Smooth muscle cell (in vitro differentiated cells): ENCODE results near the gene PIGT. TPM values are rescaled to one million over a fixed set of nuclear protein-coding genes. Genes with fewer than 3 reads are reported as not detected.
"Not testable (repeated sequence)": the region's sequence is repeated elsewhere in the genome, so short reads cannot be mapped to it uniquely, and the experiment has no call there.

Source experiments
- DNase-seq: peaks from one replicate; lab custom pipeline; 2025; ENCODE audit not compliant: unreplicated experiment; lab: John Stamatoyannopoulos, UW
- H2AFZ ChIP-seq: fragments of 200-600 bp; sonication (generic); 2 replicates; pipeline ENCODE4 v1.6.0; 2016; ENCODE audit warnings: antibody characterized with exemption, low read depth, mild to moderate bottlenecking
- H3F3A ChIP-seq: fragments of 200-600 bp; sonication (generic); 2 replicates; pipeline ENCODE4 v1.6.0; 2017; ENCODE audit warnings: antibody characterized with exemption, low read depth
- H3K27ac ChIP-seq: fragments of 200-600 bp; sonication (generic); 2 replicates; pipeline ENCODE4 v1.5.1; 2016; ENCODE audit warnings: low read depth, mild to moderate bottlenecking
- H3K27me3 ChIP-seq: fragments of 200-600 bp; sonication (generic); 2 replicates; pipeline ENCODE4 v1.6.1; 2016; ENCODE audit warnings: low read depth, mild to moderate bottlenecking
- H3K36me3 ChIP-seq: fragments of 200-600 bp; sonication (generic); 2 replicates; pipeline ENCODE4 v1.5.1; 2016; ENCODE audit warnings: low read depth
- H3K4me1 ChIP-seq: fragments of 200-600 bp; sonication (generic); 2 replicates; pipeline ENCODE4 v1.5.1; 2016; ENCODE audit warnings: low read depth
- H3K4me2 ChIP-seq: fragments of 200-600 bp; sonication (generic); 2 replicates; pipeline ENCODE4 v1.6.0; 2016; ENCODE audit warnings: mild to moderate bottlenecking
- H3K4me3 ChIP-seq: fragments of 200-600 bp; sonication (generic); 2 replicates; pipeline ENCODE4 v1.5.1; 2016; ENCODE audit warnings: mild to moderate bottlenecking
- H3K79me2 ChIP-seq: fragments of 200-600 bp; sonication (generic); 2 replicates; pipeline ENCODE4 v1.6.0; 2016; ENCODE audit warnings: low read depth, mild to moderate bottlenecking
- H3K9ac ChIP-seq: fragments of 200-600 bp; sonication (generic); 2 replicates; pipeline ENCODE4 v1.6.0; 2016; ENCODE audit warnings: low read depth
- H3K9me3 ChIP-seq: fragments of 200-600 bp; sonication (generic); replicated peaks from 2 replicates; pipeline ENCODE4 v1.5.1; 2016; ENCODE audit warnings: low read depth
- H4K20me1 ChIP-seq: fragments of 200-600 bp; sonication (generic); 2 replicates; pipeline ENCODE4 v1.6.0; 2016; ENCODE audit warnings: low read depth
- CTCF ChIP-seq: fragments of 200-600 bp; sonication (generic); IDR thresholded peaks from 2 replicates; pipeline ENCODE4 v1.5.1; 2017; ENCODE audit warnings: borderline replicate concordance, mild to moderate bottlenecking, antibody characterized with exemption; ENCODE audit not compliant: insufficient read depth, poor library complexity, severe bottlenecking
- WGBS: methylation state at CpG from one replicate; pipeline ENCODE4 v1.1.7; 2016; ENCODE audit warnings: low lambda C conversion rate; 5-methylcytosine and 5-hydroxymethylcytosine counted together
- polyA plus RNA-seq: library from polyadenylated mRNA; unstranded; fragments of >200 nt; fragmentation: Nextera tagmentation; extraction: Ambion mirVana; gene quantifications from 2 replicates; pipeline ENCODE4 v1.2.1, GENCODE V29; 2016
- total RNA-seq: library from RNA; depleted of rRNA; stranded (reverse); fragments of >200 nt; gene quantifications from 2 replicates; pipeline ENCODE4 v1.2.3, GENCODE V29; 2014

The PIGT gene
- total and polyA plus RNA-seq, 2 experiments from 2014 or later, result 90.7 to 206 TPM

- 5% methylated on average over 41 of the region's 54 CpGs for WGBS
- no peaks in the 10 kb centered on the region for H3K79me2 ChIP-seq
- H3K27ac ChIP-seq, result no peak within 1 kb of the TSS
- no peaks in the 10 kb centered on the region for H3K36me3 ChIP-seq
- no peaks in the 10 kb centered on the region for H3K9me3 ChIP-seq
- H3F3A ChIP-seq, result no peaks in the 10 kb centered on the region
- peaks cover 10% of the 10 kb centered on the region for H3K4me1 ChIP-seq
- H4K20me1 ChIP-seq, result no peaks in the 10 kb centered on the region
- H3K4me2 ChIP-seq, result peak within 1 kb of the TSS; percentile 87
- peaks cover 34% of the 10 kb centered on the region for H3K27me3 ChIP-seq
- peak within 1 kb of the TSS; percentile 86 for H2AFZ ChIP-seq
- DNase-seq, result no peak
- TF ChIP-seq CTCF, result no peak
- peak within 1 kb of the TSS; percentile 35 for H3K9ac ChIP-seq
- H3K4me3 ChIP-seq, result peak within 1 kb of the TSS; percentile 63
These were observed 53.7 kb downstream of the PIGT start, which contains the start of gene WFDC2 for GRCh38 chr20:45469336-45470261. WFDC2 (plus strand) TSS chr20:45469753; CDS start chr20:45469782, 29 bp downstream.

GRCh38 chr20:45470262-45470931 lies 54.5 kb downstream of the PIGT start:
- no peak for TF ChIP-seq CTCF
- H3K27me3 ChIP-seq, result peaks cover 26% of the 10 kb centered on the region
- H2AFZ ChIP-seq, result peak overlapping the region; percentile 86
- no peaks in the 10 kb centered on the region for H3K9me3 ChIP-seq
- no peak overlapping the region for H3K27ac ChIP-seq
- H3F3A ChIP-seq, result no peaks in the 10 kb centered on the region
- H3K4me2 ChIP-seq, result peak overlapping the region; percentile 87
- H3K9ac ChIP-seq, result peak overlapping the region; percentile 35
- H3K79me2 ChIP-seq, result no peaks in the 10 kb centered on the region
- H4K20me1 ChIP-seq, result no peaks in the 10 kb centered on the region
- peak overlapping the region; percentile 63 for H3K4me3 ChIP-seq
- DNase-seq, result peak; percentile 20
- H3K4me1 ChIP-seq, result peaks cover 10% of the 10 kb centered on the region
- no peaks in the 10 kb centered on the region for H3K36me3 ChIP-seq
- whole genome bisulfite sequencing, result 1% methylated on average over 36 of the region's 50 CpGs

- Histone ChIP-seq H3K27ac (no peak overlapping the region), H3K4me1 (peaks cover 10% of the 10 kb centered on the region), H3K4me2 (peak overlapping the region; percentile 87), H3K36me3 (no peaks in the 10 kb centered on the region), H3K4me3 (peak overlapping the region; percentile 63), H3K9ac (peak overlapping the region; percentile 35), H4K20me1 (no peaks in the 10 kb centered on the region), H3K79me2 (no peaks in the 10 kb centered on the region), H3K9me3 (no peaks in the 10 kb centered on the region), H2AFZ (peak overlapping the region; percentile 86), H3F3A (no peaks in the 10 kb centered on the region), H3K27me3 (peaks cover 23% of the 10 kb centered on the region)
- 43% methylated on average over 10 of the region's 10 CpGs for whole genome bisulfite sequencing
- DNase-seq, result no peak
- TF ChIP-seq CTCF, result no peak
These were observed 55.0 kb downstream of the PIGT start for GRCh38 chr20:45470937-45471336.

GRCh38 chr20:45472286-45472685 lies 56.3 kb downstream of the PIGT start:
- not testable (repeated sequence) for DNase-seq, H3K4me3 ChIP-seq, H3F3A ChIP-seq, H3K9ac ChIP-seq, H3K4me2 ChIP-seq, H3K27ac ChIP-seq, H3K79me2 ChIP-seq, H2AFZ ChIP-seq, H3K36me3 ChIP-seq, H3K9me3 ChIP-seq, H4K20me1 ChIP-seq
- 93% methylated on average over 3 of the region's 3 CpGs for WGBS
- Histone ChIP-seq H3K27me3 (peaks cover 16% of the 10 kb centered on the region), H3K4me1 (peaks cover 10% of the 10 kb centered on the region)
